Measurements from ENCODE around the gene ANKRD55. TPM values are rescaled to one million over a fixed set of nuclear protein-coding genes. Genes with fewer than 3 reads are reported as not detected.
"Not testable (repeated sequence)": the region's sequence is repeated elsewhere in the genome, so short reads cannot be mapped to it uniquely, and the experiment has no call there.

ANKRD55 gene
- total RNA-seq, 2 experiments from 2014 or later: 3.7 to 5.7 TPM

GRCh38 chr5:56228631-56229030 is 4.5 kb downstream of the ANKRD55 start:
- DNase-seq: no peak
- intact Hi-C loops (cut with DNase I, micrococcal nuclease): no loop called here
- CTCF ChIA-PET: interaction anchor here (1.1 to 1.4 kb wide), 2 partner anchors 28 to 42 kb away, joined by 3 read pairs; no protein-coding TSS in a partner anchor
- Mint-ChIP-seq H3K9me3 (ENCODE audit: low read depth) (peaks cover 2% of the 10 kb centered on the region), H3K4me1 (peaks cover 13% of the 10 kb centered on the region), H3K36me3 (ENCODE audit: low read depth) (no peaks in the 10 kb centered on the region), H3K27me3 (no peaks in the 10 kb centered on the region), H3K4me3 (no peak overlapping the region), H3K27ac (no peak overlapping the region)
- POLR2A ChIA-PET: no interaction called here
- no peak for ATAC-seq

GRCh38 chr5:56227691-56228090 is 5.4 kb downstream of the ANKRD55 start:
- no peaks in the 10 kb centered on the region for H3K36me3 Mint-ChIP-seq (ENCODE audit: low read depth)
- H3K4me3 Mint-ChIP-seq: no peak overlapping the region
- ATAC-seq: no peak
- peaks cover 7% of the 10 kb centered on the region for H3K9me3 Mint-ChIP-seq (ENCODE audit: low read depth)
- DNase-seq: no peak
- peaks cover 13% of the 10 kb centered on the region for H3K4me1 Mint-ChIP-seq
- POLR2A ChIA-PET: no interaction called here
- intact Hi-C loops (cut with DNase I, micrococcal nuclease): no loop called here
- CTCF ChIA-PET: interaction anchor here (1.4 kb wide), 1 partner anchor 27 kb away, joined by 3 read pairs; no protein-coding TSS in a partner anchor
- H3K27me3 Mint-ChIP-seq: no peaks in the 10 kb centered on the region
- H3K27ac Mint-ChIP-seq: no peak overlapping the region

- peaks cover 24% of the 10 kb centered on the region for H3K9me3 Mint-ChIP-seq (ENCODE audit: low read depth)
- H3K4me1 Mint-ChIP-seq: peaks cover 11% of the 10 kb centered on the region
- DNase-seq; H3K4me3 Mint-ChIP-seq; ATAC-seq; H3K27ac Mint-ChIP-seq; CTCF ChIA-PET; H3K27me3 Mint-ChIP-seq; H3K36me3 Mint-ChIP-seq (ENCODE audit: low read depth); POLR2A ChIA-PET; intact Hi-C loops (cut with DNase I, micrococcal nuclease): not testable (repeated sequence)
Observed at GRCh38 chr5:56223298-56223697, 9.8 kb downstream of the ANKRD55 start.

- H3K27me3 Mint-ChIP-seq; H3K27ac Mint-ChIP-seq; H3K4me3 Mint-ChIP-seq; DNase-seq; ATAC-seq; POLR2A ChIA-PET; intact Hi-C loops (cut with DNase I, micrococcal nuclease); CTCF ChIA-PET; H3K36me3 Mint-ChIP-seq (ENCODE audit: low read depth): not testable (repeated sequence)
- Mint-ChIP-seq H3K9me3 (ENCODE audit: low read depth) (peaks cover 30% of the 10 kb centered on the region), H3K4me1 (peaks cover 10% of the 10 kb centered on the region)
Observed at GRCh38 chr5:56221601-56222000, 11.5 kb downstream of the ANKRD55 start.

GRCh38 chr5:56215019-56215830 is 17.9 kb downstream of the ANKRD55 start:
- peaks cover 5% of the 10 kb centered on the region for H3K4me1 Mint-ChIP-seq
- ChIA-PET CTCF (interaction anchor here (0.6 to 1.1 kb wide), 2 partner anchors 15 to 110 kb away, joined by 3 read pairs; no protein-coding TSS in a partner anchor), POLR2A (no interaction called here)
- no peak for ATAC-seq
- H3K9me3 Mint-ChIP-seq (ENCODE audit: low read depth): peaks cover 21% of the 10 kb centered on the region
- no peak for DNase-seq
- H3K27ac Mint-ChIP-seq: no peak overlapping the region
- intact Hi-C loops (cut with DNase I, micrococcal nuclease): no loop called here
- H3K27me3 Mint-ChIP-seq: no peaks in the 10 kb centered on the region
- no peak overlapping the region for H3K4me3 Mint-ChIP-seq
- peaks cover 9% of the 10 kb centered on the region for H3K36me3 Mint-ChIP-seq (ENCODE audit: low read depth)

GRCh38 chr5:56213886-56214535 is 19.1 kb downstream of the ANKRD55 start:
- H3K9me3 Mint-ChIP-seq (ENCODE audit: low read depth): peaks cover 19% of the 10 kb centered on the region
- ATAC-seq; CTCF ChIA-PET; H3K27ac Mint-ChIP-seq; H3K27me3 Mint-ChIP-seq; H3K36me3 Mint-ChIP-seq (ENCODE audit: low read depth); H3K4me1 Mint-ChIP-seq; DNase-seq; POLR2A ChIA-PET; H3K4me3 Mint-ChIP-seq; intact Hi-C loops (cut with DNase I, micrococcal nuclease): not testable (repeated sequence)

GRCh38 chr5:56212130-56212879 is 20.8 kb downstream of the ANKRD55 start:
- Mint-ChIP-seq H3K4me1 (peaks cover 5% of the 10 kb centered on the region), H3K36me3 (ENCODE audit: low read depth) (peaks cover 9% of the 10 kb centered on the region), H3K9me3 (ENCODE audit: low read depth) (peaks cover 18% of the 10 kb centered on the region), H3K27me3 (no peaks in the 10 kb centered on the region), H3K4me3 (no peak overlapping the region), H3K27ac (no peak overlapping the region)
- DNase-seq (no peak), ATAC-seq (no peak)
- ChIA-PET CTCF (interaction anchor here (0.7 kb wide), 1 partner anchor 276 kb away, joined by 4 read pairs; no protein-coding TSS in a partner anchor), POLR2A (no interaction called here)
- intact Hi-C loops (cut with DNase I, micrococcal nuclease): no loop called here

GRCh38 chr5:56211298-56211865 is 21.7 kb downstream of the ANKRD55 start:
- no peak for ATAC-seq
- Mint-ChIP-seq H3K27me3 (no peaks in the 10 kb centered on the region), H3K36me3 (ENCODE audit: low read depth) (peaks cover 3% of the 10 kb centered on the region), H3K9me3 (ENCODE audit: low read depth) (peaks cover 10% of the 10 kb centered on the region), H3K27ac (no peak overlapping the region), H3K4me1 (peaks cover 3% of the 10 kb centered on the region), H3K4me3 (no peak overlapping the region)
- ChIA-PET POLR2A (no interaction called here), CTCF (no interaction called here)
- DNase-seq: no peak
- intact Hi-C loops (cut with DNase I, micrococcal nuclease): no loop called here

GRCh38 chr5:56208681-56209080 is 24.4 kb downstream of the ANKRD55 start:
- intact Hi-C loops (cut with DNase I, micrococcal nuclease): loop anchor here (10.0 kb wide), 2 partner anchors 494 to 864 kb away; partner anchors contain the start of gene SLC38A9 (in 1 of the 2)
- POLR2A ChIA-PET: no interaction called here

GRCh38 chr5:56207537-56207936 is 25.6 kb downstream of the ANKRD55 start:
- no peak for ATAC-seq
- CTCF ChIA-PET: interaction anchor here (1.3 kb wide), 1 partner anchor 270 kb away, joined by 3 read pairs; no protein-coding TSS in a partner anchor

More at GRCh38 chr5:56208681-56209080, 24.4 kb downstream of the ANKRD55 start:
- ATAC-seq (peak; percentile 23), DNase-seq (no peak)
- Mint-ChIP-seq H3K4me1 (no peaks in the 10 kb centered on the region), H3K9me3 (ENCODE audit: low read depth) (peaks cover 6% of the 10 kb centered on the region), H3K27ac (no peak overlapping the region), H3K4me3 (no peak overlapping the region), H3K27me3 (no peaks in the 10 kb centered on the region), H3K36me3 (ENCODE audit: low read depth) (peaks cover under 1% of the 10 kb centered on the region)
- CTCF ChIA-PET: interaction anchor here (0.6 to 1.3 kb wide), 4 partner anchors 246 to 420 kb away, joined by 3 read pairs; no protein-coding TSS in a partner anchor

More at GRCh38 chr5:56207537-56207936, 25.6 kb downstream of the ANKRD55 start:
- Mint-ChIP-seq H3K4me1 (peaks cover 5% of the 10 kb centered on the region), H3K27ac (no peak overlapping the region), H3K27me3 (no peaks in the 10 kb centered on the region), H3K36me3 (ENCODE audit: low read depth) (no peaks in the 10 kb centered on the region), H3K9me3 (ENCODE audit: low read depth) (peaks cover 2% of the 10 kb centered on the region), H3K4me3 (no peak overlapping the region)
- POLR2A ChIA-PET: interaction anchor here (0.6 kb wide), 1 partner anchor 830 kb away, joined by 4 read pairs; no protein-coding TSS in a partner anchor
- no peak for DNase-seq
- intact Hi-C loops (cut with DNase I, micrococcal nuclease): loop anchor here (10.0 kb wide), 2 partner anchors 493 to 863 kb away; partner anchors contain the start of gene SLC38A9 (in 1 of the 2)

Measured in activated CD4-positive, alpha-beta T cell treated with anti-CD3 and anti-CD28 coated beads for 36 hours (primary cell).